OCI-LY1 (cell line): Measurements from ENCODE around the gene FAH.

Source experiments
- H2AFZ ChIP-seq: fragments of 200-600 bp; sonication (generic), shearing (Covaris generic); 2 replicates; pipeline ENCODE4 v1.6.0; 2014; ENCODE audit warnings: antibody characterized with exemption, mild to moderate bottlenecking, low read length
- H3F3A ChIP-seq: fragments of 200-600 bp; sonication (generic), shearing (Covaris generic); 2 replicates; pipeline ENCODE4 v1.6.0; 2014; ENCODE audit warnings: mild to moderate bottlenecking, antibody characterized with exemption, low read length, moderate library complexity; ENCODE audit not compliant: insufficient read depth
- H3K27ac ChIP-seq: fragments of 200-600 bp; sonication (generic); 2 replicates; pipeline ENCODE4 v1.5.1; 2014; ENCODE audit warnings: low read length, mixed run types, mild to moderate bottlenecking, low read depth; ENCODE audit not compliant: poor library complexity, severe bottlenecking
- H3K27me3 ChIP-seq: fragments of 200-600 bp; sonication (generic); 2 replicates; pipeline ENCODE4 v1.6.0; 2014; ENCODE audit warnings: antibody characterized with exemption, mild to moderate bottlenecking, low read length, moderate library complexity; ENCODE audit not compliant: insufficient read depth
- H3K36me3 ChIP-seq: fragments of 200-600 bp; sonication (generic); 2 replicates; pipeline ENCODE4 v1.6.1; 2014; ENCODE audit warnings: mild to moderate bottlenecking, antibody characterized with exemption, low read length, moderate library complexity, mixed read lengths; ENCODE audit not compliant: insufficient read depth
- H3K4me1 ChIP-seq: fragments of 200-600 bp; sonication (generic); 2 replicates; pipeline ENCODE4 v1.5.1; 2014; ENCODE audit warnings: mild to moderate bottlenecking, low read length, moderate library complexity; ENCODE audit not compliant: insufficient read depth, severe bottlenecking
- H3K4me2 ChIP-seq: fragments of 200-600 bp; sonication (generic), shearing (Covaris generic); 2 replicates; pipeline ENCODE4 v1.6.1; 2014; ENCODE audit warnings: low read length
- H3K4me3 ChIP-seq: fragments of 200-600 bp; sonication (generic); 2 replicates; pipeline ENCODE4 v1.5.1; 2014; ENCODE audit warnings: low read length, low read depth, mild to moderate bottlenecking, mixed read lengths; ENCODE audit not compliant: poor library complexity, severe bottlenecking
- H3K79me2 ChIP-seq: fragments of 200-600 bp; shearing (Covaris generic); 2 replicates; pipeline ENCODE4 v1.6.1; 2016; ENCODE audit warnings: mixed run types, low read length, mixed read lengths; ENCODE audit not compliant: insufficient read depth
- H3K9ac ChIP-seq: fragments of 200-600 bp; sonication (generic), shearing (Covaris generic); 2 replicates; pipeline ENCODE4 v1.6.1; 2014; ENCODE audit warnings: mild to moderate bottlenecking, low read length, mixed read lengths
- H3K9me2 ChIP-seq: fragments of 200-600 bp; sonication (generic), shearing (Covaris generic); 2 replicates; pipeline ENCODE4 v1.6.1; 2014; ENCODE audit warnings: low read depth, mild to moderate bottlenecking, low read length, mixed read lengths
- H3K9me3 ChIP-seq: fragments of 200-600 bp; shearing (Covaris generic); 2 replicates; pipeline ENCODE4 v1.6.1; 2014; ENCODE audit warnings: low read length, mixed read lengths
- H4K20me1 ChIP-seq: fragments of 200-600 bp; sonication (generic), shearing (Covaris generic); 2 replicates; pipeline ENCODE4 v1.6.0; 2016; ENCODE audit warnings: mild to moderate bottlenecking, low read length; ENCODE audit not compliant: insufficient read depth
- EZH2 ChIP-seq: fragments of 200-600 bp; sonication (generic), shearing (Covaris generic); IDR thresholded peaks from 2 replicates; pipeline ENCODE4 v1.8.0; 2017; ENCODE audit warnings: borderline replicate concordance, mixed run types, mild to moderate bottlenecking, antibody characterized with exemption, low read length, moderate library complexity, mixed read lengths
- TF ChIP-seq, protein P1 (sequence below): fragments of 200-600 bp; sonication (generic), shearing (Covaris generic); IDR thresholded peaks from 2 replicates; pipeline ENCODE4 v1.5.1; 2017; ENCODE audit warnings: mild to moderate bottlenecking, antibody characterized with exemption, low read length, moderate library complexity, mixed read lengths

The FAH gene

DNA sequence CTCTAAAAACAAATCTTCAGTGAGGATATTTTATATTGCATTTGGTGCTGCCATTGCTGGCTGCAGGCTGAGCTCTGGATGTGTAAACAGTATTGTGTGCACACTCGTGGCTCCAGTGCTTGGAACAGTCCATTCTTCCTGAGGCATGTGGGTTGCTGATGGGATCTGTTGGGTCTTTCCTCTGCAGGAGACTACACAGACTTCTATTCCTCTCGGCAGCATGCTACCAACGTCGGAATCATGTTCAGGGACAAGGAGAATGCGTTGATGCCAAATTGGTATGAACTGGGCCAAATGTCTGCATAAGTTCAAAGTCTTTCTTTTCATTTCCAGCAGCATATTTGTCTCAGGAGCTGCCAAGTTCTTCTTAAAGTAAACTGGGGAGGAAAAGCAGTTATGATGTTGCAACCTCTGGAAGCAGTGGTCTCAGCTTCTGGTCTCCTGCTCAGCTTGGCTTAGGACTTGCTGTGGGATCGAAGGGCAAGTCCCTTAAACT lies 9.3 kb downstream of the FAH start:
- no peak for TF ChIP-seq EZH2
- TF ChIP-seq, protein P1, sequence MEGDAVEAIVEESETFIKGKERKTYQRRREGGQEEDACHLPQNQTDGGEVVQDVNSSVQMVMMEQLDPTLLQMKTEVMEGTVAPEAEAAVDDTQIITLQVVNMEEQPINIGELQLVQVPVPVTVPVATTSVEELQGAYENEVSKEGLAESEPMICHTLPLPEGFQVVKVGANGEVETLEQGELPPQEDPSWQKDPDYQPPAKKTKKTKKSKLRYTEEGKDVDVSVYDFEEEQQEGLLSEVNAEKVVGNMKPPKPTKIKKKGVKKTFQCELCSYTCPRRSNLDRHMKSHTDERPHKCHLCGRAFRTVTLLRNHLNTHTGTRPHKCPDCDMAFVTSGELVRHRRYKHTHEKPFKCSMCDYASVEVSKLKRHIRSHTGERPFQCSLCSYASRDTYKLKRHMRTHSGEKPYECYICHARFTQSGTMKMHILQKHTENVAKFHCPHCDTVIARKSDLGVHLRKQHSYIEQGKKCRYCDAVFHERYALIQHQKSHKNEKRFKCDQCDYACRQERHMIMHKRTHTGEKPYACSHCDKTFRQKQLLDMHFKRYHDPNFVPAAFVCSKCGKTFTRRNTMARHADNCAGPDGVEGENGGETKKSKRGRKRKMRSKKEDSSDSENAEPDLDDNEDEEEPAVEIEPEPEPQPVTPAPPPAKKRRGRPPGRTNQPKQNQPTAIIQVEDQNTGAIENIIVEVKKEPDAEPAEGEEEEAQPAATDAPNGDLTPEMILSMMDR, result no peak
- H3K79me2 ChIP-seq, result no peaks in the 10 kb centered on the region
- no peaks in the 10 kb centered on the region for H3K9me2 ChIP-seq
- H3K36me3 ChIP-seq, result no peaks in the 10 kb centered on the region
- H3K4me1 ChIP-seq, result peaks cover 17% of the 10 kb centered on the region
- H3K27ac ChIP-seq, result no peak overlapping the region
- H3K9me3 ChIP-seq, result no peaks in the 10 kb centered on the region
- H4K20me1 ChIP-seq, result no peaks in the 10 kb centered on the region
- H3K27me3 ChIP-seq, result no peaks in the 10 kb centered on the region
- H2AFZ ChIP-seq, result no peak overlapping the region
- no peaks in the 10 kb centered on the region for H3F3A ChIP-seq
- H3K9ac ChIP-seq, result no peak overlapping the region
- no peak overlapping the region for H3K4me2 ChIP-seq
- H3K4me3 ChIP-seq, result no peak overlapping the region

DNA sequence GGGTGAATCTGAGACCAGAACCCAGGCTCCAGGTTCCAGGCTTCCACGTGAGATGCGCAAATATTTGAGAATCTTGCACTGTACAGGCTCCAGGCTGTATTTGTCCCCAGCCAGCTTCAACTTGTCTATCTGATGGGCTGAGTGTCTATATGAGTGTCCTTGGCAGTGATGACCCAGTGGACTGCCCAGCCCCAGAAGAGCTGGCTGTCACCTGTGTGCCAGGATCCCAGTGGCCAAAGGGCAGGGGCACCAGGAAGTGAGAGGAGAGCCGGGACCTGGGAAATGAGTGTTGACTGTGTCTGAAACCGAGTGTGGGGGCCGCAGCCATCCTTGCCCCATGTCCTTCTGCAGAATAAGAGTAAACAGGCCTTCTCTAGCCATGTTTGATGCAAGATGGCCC lies 10.4 kb downstream of the FAH start:
- Histone ChIP-seq H3K36me3 (no peaks in the 10 kb centered on the region), H3K9me2 (no peaks in the 10 kb centered on the region), H3F3A (no peaks in the 10 kb centered on the region), H3K4me2 (no peak overlapping the region), H4K20me1 (no peaks in the 10 kb centered on the region), H3K4me1 (peaks cover 17% of the 10 kb centered on the region), H3K9me3 (no peaks in the 10 kb centered on the region), H3K27ac (no peak overlapping the region), H2AFZ (no peak overlapping the region), H3K27me3 (no peaks in the 10 kb centered on the region), H3K9ac (no peak overlapping the region), H3K79me2 (no peaks in the 10 kb centered on the region), H3K4me3 (no peak overlapping the region)
- TF ChIP-seq EZH2, result no peak
- TF ChIP-seq, protein P1, result no peak

DNA sequence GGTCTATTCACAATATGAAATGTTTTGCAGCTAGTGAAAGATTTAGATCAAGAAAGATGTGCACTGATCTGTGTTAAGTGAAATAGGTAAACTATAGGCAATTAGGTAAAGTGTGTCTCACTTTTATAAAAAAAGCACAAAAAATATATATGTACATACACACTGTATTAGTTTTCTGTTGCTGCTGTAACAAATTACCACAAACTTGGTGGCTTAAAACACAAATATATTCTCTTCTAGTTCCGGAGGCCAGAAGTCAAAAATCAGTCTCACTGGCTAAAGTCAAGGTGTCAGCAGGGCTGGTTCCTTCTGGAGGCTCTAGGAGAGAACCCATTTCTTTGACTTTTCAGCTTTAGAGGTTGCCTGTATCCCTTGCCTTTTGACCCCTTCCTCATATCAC lies 11.1 kb downstream of the FAH start:
- H3F3A ChIP-seq, result no peaks in the 10 kb centered on the region
- peaks cover 17% of the 10 kb centered on the region for H3K4me1 ChIP-seq
- H2AFZ ChIP-seq, result no peak overlapping the region
- no peak overlapping the region for H3K9ac ChIP-seq
- no peaks in the 10 kb centered on the region for H3K79me2 ChIP-seq
- H3K27me3 ChIP-seq, result no peaks in the 10 kb centered on the region
- TF ChIP-seq EZH2, result no peak
- TF ChIP-seq, protein P1, result no peak
- no peaks in the 10 kb centered on the region for H3K9me3 ChIP-seq
- H4K20me1 ChIP-seq, result no peaks in the 10 kb centered on the region
- no peak overlapping the region for H3K4me2 ChIP-seq
- no peak overlapping the region for H3K4me3 ChIP-seq
- no peaks in the 10 kb centered on the region for H3K9me2 ChIP-seq
- H3K27ac ChIP-seq, result no peak overlapping the region
- H3K36me3 ChIP-seq, result no peaks in the 10 kb centered on the region
